ENCODE results near the gene AKAP13.

GRCh38 chr15:85518979-85519761 is 138.8 kb downstream of the AKAP13 start:
- TF ChIP-seq CTCF (IDR thresholded peaks at IDR 0.05; ENCODE audit: poor library complexity, severe bottlenecking) (no peak), RAD21 (conservative IDR thresholded peaks at IDR 0.05) (no peak)

Data from neural cell (in vitro differentiated cells).